Endothelial cell of umbilical vein (primary cell): Measurements from ENCODE around the gene IL3. TPM values are rescaled to one million over a fixed set of nuclear protein-coding genes. Genes with fewer than 3 reads are reported as not detected.

Experiments
- BruUV-seq: library from RNA; stranded (reverse); fragments of 400-500 nt; replicated peaks from 2 replicates; lab custom pipeline; 2021; lab: Mats Ljungman, UMichigan
- CTCF ChIA-PET: fragments of 300-600, 350-600 bp; sonication (Branson Sonifier 250); formaldehyde crosslinking; loops from one replicate; lab custom pipeline; 2021; ENCODE audit warnings: antibody characterized with exemption, inconsistent platforms; lab: Charles Lee
- POLR2A ChIA-PET: fragments of 300-600, 350-600 bp; sonication (Branson Sonifier 250); formaldehyde crosslinking; loops from one replicate; lab custom pipeline; 2021; ENCODE audit warnings: antibody characterized with exemption, inconsistent platforms; lab: Charles Lee
- DNase-seq: peaks from one replicate; pipeline ENCODE4 v3.0.0-alpha.2; 2011; ENCODE audit warnings: low read depth, low spot score
- FAIRE-seq: peaks from 2 replicates; lab custom pipeline; 2011; peaks lifted over from hg19 to GRCh38; lab: Jason Lieb, UNC
- H2AFZ ChIP-seq: 2 replicates; pipeline ENCODE4 v1.6.0; 2012; ENCODE audit warnings: low read depth, low read length, control low read depth, inconsistent platforms
- H3K27ac ChIP-seq: 2 replicates; pipeline ENCODE4 v1.5.1; 2011; ENCODE audit warnings: low read depth, mild to moderate bottlenecking, control low read depth, low read length, moderate library complexity; ENCODE audit not compliant: insufficient read depth
- H3K27me3 ChIP-seq, 2 experiments: 2 replicates each; pipeline versions ENCODE4 v1.6.0 to v1.6.1; 2011; ENCODE audit warnings: low read length in 2 of 2, mixed read lengths in 1 of 2; ENCODE audit not compliant: control insufficient read depth in 2 of 2, insufficient read depth in 2 of 2
- H3K36me3 ChIP-seq, 2 experiments: 2 replicates in 1 of 2; 3 replicates in 1 of 2; pipeline ENCODE4 v1.5.1; 2011; ENCODE audit warnings: low read length in 2 of 2, mild to moderate bottlenecking in 1 of 2, moderate library complexity in 1 of 2; ENCODE audit not compliant: control insufficient read depth in 2 of 2, insufficient read depth in 2 of 2; ENCODE audit errors: extremely low read depth in 1 of 2
- H3K4me1 ChIP-seq: 3 replicates; pipeline ENCODE4 v1.5.1; 2011; ENCODE audit warnings: mild to moderate bottlenecking, low read length; ENCODE audit not compliant: control insufficient read depth, insufficient read depth; ENCODE audit errors: extremely low read depth
- H3K4me2 ChIP-seq: 2 replicates; pipeline ENCODE4 v1.6.1; 2011; ENCODE audit warnings: low read length, control low read depth, mixed read lengths; ENCODE audit not compliant: insufficient read depth
- H3K4me3 ChIP-seq, 3 experiments: fragments of 200-600 bp in 1 of 3; sonication (generic), shearing (Covaris generic) in 1 of 3; replicated peaks in 1 of 3; 2 replicates each; pipeline ENCODE4 v1.5.1; 2011 to 2016; ENCODE audit warnings: control low read depth in 3 of 3, low read length in 3 of 3, mild to moderate bottlenecking in 2 of 3, inconsistent platforms in 1 of 3, low read depth in 1 of 3, moderate library complexity in 1 of 3; ENCODE audit not compliant: insufficient read depth in 1 of 3
- H3K79me2 ChIP-seq: 2 replicates; pipeline ENCODE4 v1.6.0; 2012; ENCODE audit warnings: low read length, inconsistent platforms; ENCODE audit not compliant: control insufficient read depth, insufficient read depth
- H3K9ac ChIP-seq: replicated peaks from 2 replicates; pipeline ENCODE3; 2011; ENCODE audit warnings: low read length, control low read depth; ENCODE audit not compliant: insufficient read depth; ENCODE audit errors: extremely low read depth
- H3K9me1 ChIP-seq: replicated peaks from 3 replicates; pipeline ENCODE4 v1.6.0; 2011; ENCODE audit warnings: mild to moderate bottlenecking, low read length; ENCODE audit not compliant: control insufficient read depth, insufficient read depth; ENCODE audit errors: extremely low read depth
- H3K9me3 ChIP-seq: replicated peaks from 2 replicates; pipeline ENCODE4 v1.5.1; 2012; ENCODE audit warnings: low read length, inconsistent platforms; ENCODE audit not compliant: control insufficient read depth, insufficient read depth
- H4K20me1 ChIP-seq: replicated peaks from 2 replicates; pipeline ENCODE3; 2011; ENCODE audit warnings: mild to moderate bottlenecking, low read length; ENCODE audit not compliant: control insufficient read depth, insufficient read depth; ENCODE audit errors: extremely low read depth
- CTCF ChIP-seq, 2 donors: IDR thresholded peaks; 1 replicate in 1 of 2; 2 replicates in 1 of 2; pipeline ENCODE4 v1.5.1; 2011; ENCODE audit warnings: low read length in 2 of 2, mild to moderate bottlenecking in 2 of 2, moderate library complexity in 2 of 2, control low read depth in 1 of 2, inconsistent platforms in 1 of 2, low read depth in 1 of 2; ENCODE audit not compliant: insufficient read depth in 1 of 2; ENCODE audit errors: extremely low read depth in 1 of 2
- EZH2 ChIP-seq: IDR thresholded peaks from 2 replicates; pipeline ENCODE4 v1.6.1; 2012; ENCODE audit warnings: borderline replicate concordance, low read depth, mild to moderate bottlenecking, moderate library complexity, low read length, inconsistent platforms; ENCODE audit not compliant: severe bottlenecking
- FOS ChIP-seq: IDR thresholded peaks from 2 replicates; pipeline ENCODE4 v1.6.1; 2011; ENCODE audit warnings: mild to moderate bottlenecking, low read length, moderate library complexity, borderline replicate concordance; ENCODE audit not compliant: insufficient read depth
- GATA2 ChIP-seq: IDR thresholded peaks from 2 replicates; pipeline ENCODE4 v1.7.0; 2011; ENCODE audit warnings: low read depth, mild to moderate bottlenecking, moderate library complexity, mixed read lengths, low read length; ENCODE audit not compliant: insufficient read length, insufficient read depth
- MYC ChIP-seq: IDR thresholded peaks from one replicate; pipeline ENCODE4 v1.6.1; 2011; ENCODE audit warnings: mild to moderate bottlenecking, low read depth, low read length
- POLR2AphosphoS5 ChIP-seq: IDR thresholded peaks from 2 replicates; pipeline ENCODE4 v1.6.1; 2012; ENCODE audit warnings: low read depth, mild to moderate bottlenecking, control low read depth, low read length, moderate library complexity; ENCODE audit not compliant: insufficient read depth
- dilution Hi-C: fragments of 300-500 bp; cut with MboI; formaldehyde crosslinking; loops from one replicate; pipeline ENCODE4 v1.15.0; 2019; ENCODE audit warnings: low sequenced_read_pairs; ENCODE audit not compliant: extremely low pct_ligation_motif_present
- intact Hi-C: fragments of 100-400 bp; cut with micrococcal nuclease; formaldehyde crosslinking; loops from one replicate; pipeline ENCODE4 v1.10.0; 2022
- polyA plus RNA-seq, 4 experiments: library from polyadenylated mRNA; depleted of rRNA in 3 of 4; stranded (reverse) in 3 of 4; unstranded in 1 of 4; fragments of >200 nt; gene quantifications; 2 replicates each; pipeline versions ENCODE4 v1.2.1 to v1.2.3, GENCODE V29; 2011 to 2012; ENCODE audit warnings: missing spikeins in 1 of 4
- total RNA-seq: library from RNA; stranded (reverse); gene quantifications from 2 replicates; pipeline ENCODE4 v1.2.3, GENCODE V29; 2021

IL3 gene
- total and polyA plus RNA-seq, 2 donors (not counting 3 experiments of a cell fraction or from before 2014, with no cell fraction given): not detected

DNA sequence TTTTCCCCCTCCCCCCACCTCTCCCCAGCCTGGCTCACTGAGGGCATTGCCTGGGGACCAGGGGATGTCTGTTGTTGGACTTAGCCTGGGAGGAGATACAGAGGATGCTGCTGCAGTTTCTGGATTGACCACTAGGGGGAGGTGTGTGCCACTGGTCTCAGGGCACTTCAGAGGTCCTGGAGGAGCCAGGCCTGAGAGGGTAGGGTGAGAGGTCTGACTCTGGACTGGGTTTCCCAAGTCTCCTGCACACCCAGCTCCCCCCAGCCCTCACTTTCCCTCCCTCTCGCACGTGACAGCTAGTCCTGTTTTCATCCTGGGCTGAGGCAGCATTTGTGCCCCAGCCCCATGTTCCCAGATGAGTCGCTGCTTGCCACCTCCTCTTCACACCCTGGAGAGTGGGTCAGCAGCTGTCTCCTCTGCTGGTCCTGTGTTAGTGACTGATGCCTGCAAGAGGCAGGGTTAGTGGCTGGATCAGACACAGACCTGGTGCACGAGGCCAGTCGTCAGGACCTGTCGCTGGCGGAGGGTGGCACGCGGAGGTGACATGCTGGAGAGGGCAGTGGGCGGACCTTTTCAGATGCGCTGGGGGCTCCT is 4.4 kb downstream of the IL3 start:
- no peaks in the 10 kb centered on the region for H4K20me1 ChIP-seq
- intact Hi-C loops (loop anchor here (1.0 to 5.0 kb wide), 12 partner anchors 21 to 432 kb away; partner anchors contain the start of genes P4HA2 and SLC22A5), dilution Hi-C loops (no loop called here)
- no peak overlapping the region for H2AFZ ChIP-seq
- no peaks in the 10 kb centered on the region for H3K4me1 ChIP-seq
- TF ChIP-seq MYC (no peak), CTCF (IDR thresholded peaks at IDR 0.05; ENCODE audit: extremely low read depth in 1 of 2, insufficient read depth in 1 of 2, low read depth in 1 of 2, low read length in 2 of 2) (peak; percentile 93 to 97), GATA2 (no peak), FOS (no peak), POLR2AphosphoS5 (no peak), EZH2 (no peak)
- no peaks in the 10 kb centered on the region for H3K79me2 ChIP-seq
- H3K36me3 ChIP-seq: no peaks in the 10 kb centered on the region
- DNase-seq (peak; percentile 78), FAIRE-seq (peak; percentile 87)
- no peak overlapping the region for H3K4me2 ChIP-seq
- H3K9me1 ChIP-seq: no peaks in the 10 kb centered on the region
- BruUV-seq: no TSS peak
- POLR2A ChIA-PET: no interaction called here
- CTCF ChIA-PET: interaction anchor here (0.6 to 3.7 kb wide), 23 partner anchors 8 to 475 kb away, joined by 3 to 32 read pairs (median 4); partner anchors contain the start of genes CSF2, P4HA2 and SLC22A4
- no peak overlapping the region for H3K4me3 ChIP-seq
- no peaks in the 10 kb centered on the region for H3K9me3 ChIP-seq
- H3K27ac ChIP-seq: no peak overlapping the region
- H3K9ac ChIP-seq: no peak overlapping the region
- H3K27me3 ChIP-seq: no peaks in the 10 kb centered on the region
